RWPE2 (cell line): ENCODE data around the gene NFIL3.

Experiments used
- ATAC-seq: fragments of 200-7000 bp; cut with Tn5 transposase; 3 replicates; pipeline ENCODE4 v1.9.1; 2021; ENCODE audit warnings: low read depth
- DNase-seq: peaks from one replicate; pipeline ENCODE4 v3.0.0-alpha.2; 2020; ENCODE audit warnings: low spot score
- H3K27ac ChIP-seq: fragments of 450-650 bp; 2 replicates; pipeline ENCODE4 v1.5.1; 2017; ENCODE audit warnings: mild to moderate bottlenecking; ENCODE audit not compliant: poor library complexity, severe bottlenecking
- H3K27me3 ChIP-seq: fragments of 250-450 bp; sonication (Bioruptor Pico); 2 replicates; pipeline ENCODE4 v1.5.1; 2021; ENCODE audit warnings: mild to moderate bottlenecking, moderate library complexity; ENCODE audit not compliant: insufficient read depth, poor library complexity, severe bottlenecking
- H3K36me3 ChIP-seq: fragments of 250-450 bp; sonication (Bioruptor Pico); 2 replicates; pipeline ENCODE4 v1.5.1; 2020; ENCODE audit warnings: low read depth, mild to moderate bottlenecking, moderate library complexity
- H3K4me1 ChIP-seq: fragments of 250-450 bp; sonication (Bioruptor Pico); 2 replicates; pipeline ENCODE4 v1.5.1; 2021; ENCODE audit warnings: mild to moderate bottlenecking, moderate library complexity; ENCODE audit not compliant: insufficient read depth, poor library complexity, severe bottlenecking
- H3K4me3 ChIP-seq: fragments of 250-450 bp; sonication (Bioruptor Pico); 2 replicates; pipeline ENCODE4 v1.5.1; 2021; ENCODE audit warnings: mild to moderate bottlenecking, moderate library complexity; ENCODE audit not compliant: severe bottlenecking
- H3K9me3 ChIP-seq: fragments of 250-450 bp; sonication (Bioruptor Pico); 2 replicates; pipeline ENCODE4 v1.5.1; 2021; ENCODE audit warnings: mild to moderate bottlenecking, moderate library complexity; ENCODE audit not compliant: severe bottlenecking
- TF ChIP-seq, protein P1 (sequence below): fragments of 450-650 bp; IDR thresholded peaks from one replicate; pipeline ENCODE4 v1.5.1; 2017; ENCODE audit warnings: mild to moderate bottlenecking, moderate library complexity; ENCODE audit not compliant: poor library complexity, severe bottlenecking

NFIL3 gene

GRCh38 chr9:91428436-91428835, 4.8 kb upstream of the NFIL3 start:
- Histone ChIP-seq H3K36me3 (no peaks in the 10 kb centered on the region), H3K27me3 (no peaks in the 10 kb centered on the region), H3K27ac (no peak overlapping the region), H3K4me1 (peaks cover 3% of the 10 kb centered on the region), H3K4me3 (no peak overlapping the region), H3K9me3 (no peaks in the 10 kb centered on the region)
- no peak for ATAC-seq
- TF ChIP-seq, protein P1, sequence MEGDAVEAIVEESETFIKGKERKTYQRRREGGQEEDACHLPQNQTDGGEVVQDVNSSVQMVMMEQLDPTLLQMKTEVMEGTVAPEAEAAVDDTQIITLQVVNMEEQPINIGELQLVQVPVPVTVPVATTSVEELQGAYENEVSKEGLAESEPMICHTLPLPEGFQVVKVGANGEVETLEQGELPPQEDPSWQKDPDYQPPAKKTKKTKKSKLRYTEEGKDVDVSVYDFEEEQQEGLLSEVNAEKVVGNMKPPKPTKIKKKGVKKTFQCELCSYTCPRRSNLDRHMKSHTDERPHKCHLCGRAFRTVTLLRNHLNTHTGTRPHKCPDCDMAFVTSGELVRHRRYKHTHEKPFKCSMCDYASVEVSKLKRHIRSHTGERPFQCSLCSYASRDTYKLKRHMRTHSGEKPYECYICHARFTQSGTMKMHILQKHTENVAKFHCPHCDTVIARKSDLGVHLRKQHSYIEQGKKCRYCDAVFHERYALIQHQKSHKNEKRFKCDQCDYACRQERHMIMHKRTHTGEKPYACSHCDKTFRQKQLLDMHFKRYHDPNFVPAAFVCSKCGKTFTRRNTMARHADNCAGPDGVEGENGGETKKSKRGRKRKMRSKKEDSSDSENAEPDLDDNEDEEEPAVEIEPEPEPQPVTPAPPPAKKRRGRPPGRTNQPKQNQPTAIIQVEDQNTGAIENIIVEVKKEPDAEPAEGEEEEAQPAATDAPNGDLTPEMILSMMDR, result no peak
- DNase-seq, result no peak

DNA sequence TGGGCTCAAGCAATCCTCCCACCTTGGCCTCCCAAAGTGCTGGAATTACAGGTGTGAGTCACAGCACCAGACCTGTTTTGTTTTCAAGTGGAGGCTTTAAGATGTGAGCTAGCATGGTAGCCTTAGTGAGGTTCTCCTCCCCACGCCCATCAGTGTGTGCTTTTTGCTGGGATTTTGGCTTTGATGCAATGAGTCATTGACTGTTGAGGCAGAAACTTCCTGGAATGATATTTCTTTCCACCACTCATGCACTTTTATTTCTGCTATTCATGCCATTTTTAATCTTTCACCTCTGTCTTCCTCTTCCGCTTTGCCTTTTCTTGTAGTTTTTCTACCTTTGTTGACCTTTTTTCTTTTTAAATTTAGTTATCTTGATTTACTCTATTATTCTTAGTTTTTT, 4.2 kb upstream of the NFIL3 start:
- DNase-seq, result no peak

DNA sequence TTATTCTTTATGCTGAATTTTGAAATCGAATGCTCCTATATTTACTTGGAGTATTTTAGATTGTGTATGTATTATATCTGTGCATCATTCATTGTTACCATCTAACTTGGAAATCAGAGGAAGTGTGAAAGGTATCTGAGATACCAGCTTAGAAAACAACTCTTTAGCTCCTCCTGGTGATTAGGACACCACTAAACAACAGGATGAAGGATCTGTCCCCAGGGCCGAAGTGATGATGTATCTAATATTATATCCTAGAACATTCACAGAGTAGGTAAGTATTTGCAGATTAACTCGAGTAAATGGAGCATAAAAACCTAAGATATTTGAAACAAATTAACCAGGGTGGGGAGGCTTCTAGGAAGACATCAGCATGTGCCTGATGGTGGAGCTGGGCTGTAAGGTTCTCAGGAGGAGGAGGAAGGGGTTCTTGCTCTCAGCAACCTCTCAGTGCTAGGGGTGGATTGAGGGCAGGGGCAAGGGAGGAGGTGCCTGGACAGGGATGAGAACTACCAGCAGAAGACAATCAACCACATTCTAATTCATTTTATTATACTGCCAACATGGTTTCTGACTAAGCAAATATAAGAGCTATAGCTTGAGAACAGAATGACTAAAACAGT, 2.6 kb upstream of the NFIL3 start:
- Histone ChIP-seq H3K4me3 (no peak overlapping the region), H3K9me3 (no peaks in the 10 kb centered on the region), H3K36me3 (no peaks in the 10 kb centered on the region), H3K4me1 (no peaks in the 10 kb centered on the region), H3K27me3 (no peaks in the 10 kb centered on the region), H3K27ac (no peak overlapping the region)
- DNase-seq, result no peak
- ATAC-seq, result no peak
- TF ChIP-seq, protein P1, result peak; percentile 79

More for the DNA sequence above, 4.2 kb upstream of the NFIL3 start:
- no peak for ATAC-seq
- H3K27me3 ChIP-seq, result no peaks in the 10 kb centered on the region
- H3K4me1 ChIP-seq, result peaks cover 2% of the 10 kb centered on the region
- H3K9me3 ChIP-seq, result no peaks in the 10 kb centered on the region
- no peak overlapping the region for H3K4me3 ChIP-seq
- no peaks in the 10 kb centered on the region for H3K36me3 ChIP-seq
- TF ChIP-seq, protein P1, result no peak
- H3K27ac ChIP-seq, result no peak overlapping the region

GRCh38 chr9:91425271-91425670, 1.6 kb upstream of the NFIL3 start:
- H3K9me3 ChIP-seq, result no peaks in the 10 kb centered on the region
- ATAC-seq (no peak), DNase-seq (no peak)
- no peak overlapping the region for H3K4me3 ChIP-seq
- H3K27me3 ChIP-seq, result no peaks in the 10 kb centered on the region
- H3K27ac ChIP-seq, result no peak overlapping the region
- H3K4me1 ChIP-seq, result peaks cover 3% of the 10 kb centered on the region
- TF ChIP-seq, protein P1, result no peak
- no peaks in the 10 kb centered on the region for H3K36me3 ChIP-seq

GRCh38 chr9:91424403-91425176, 958 bp upstream of the NFIL3 start:
- peak; percentile 26 for ATAC-seq
- H3K27me3 ChIP-seq, result no peaks in the 10 kb centered on the region
- H3K9me3 ChIP-seq, result no peaks in the 10 kb centered on the region
- peak overlapping the region; percentile 83 for H3K27ac ChIP-seq
- TF ChIP-seq, protein P1, result peak; percentile 24
- H3K4me1 ChIP-seq, result peaks cover 10% of the 10 kb centered on the region
- no peaks in the 10 kb centered on the region for H3K36me3 ChIP-seq
- peak; percentile 77 for DNase-seq
- peak overlapping the region; percentile 57 for H3K4me3 ChIP-seq
